GM19193 (cell line): ENCODE data around the gene CHCHD6.

Experiments used
- POLR2A ChIP-seq: IDR thresholded peaks from 4 replicates; pipeline ENCODE4 v1.6.1; 2011; ENCODE audit not compliant: insufficient read depth, insufficient read length; ENCODE audit errors: extremely low read depth

The CHCHD6 gene

GRCh38 chr3:126837773-126838172, 133.7 kb downstream of the CHCHD6 start:
- TF ChIP-seq POLR2A = no peak

GRCh38 chr3:126845920-126846715, 142.1 kb downstream of the CHCHD6 start:
- no peak for TF ChIP-seq POLR2A

- TF ChIP-seq POLR2A = no peak
Observed at GRCh38 chr3:126847061-126847460, 143.0 kb downstream of the CHCHD6 start.

GRCh38 chr3:126848991-126849390, 145.0 kb downstream of the CHCHD6 start:
- TF ChIP-seq POLR2A = no peak

- TF ChIP-seq POLR2A = no peak
Observed at GRCh38 chr3:126849768-126850167, 145.7 kb downstream of the CHCHD6 start.

- no peak for TF ChIP-seq POLR2A
Observed at GRCh38 chr3:126850370-126851085, 146.5 kb downstream of the CHCHD6 start.

- no peak for TF ChIP-seq POLR2A
Observed at GRCh38 chr3:126851382-126851781, 147.3 kb downstream of the CHCHD6 start.

GRCh38 chr3:126851934-126852333, 147.9 kb downstream of the CHCHD6 start:
- TF ChIP-seq POLR2A = no peak

GRCh38 chr3:126852511-126852910, 148.5 kb downstream of the CHCHD6 start:
- TF ChIP-seq POLR2A = no peak

GRCh38 chr3:126854666-126855065, 150.6 kb downstream of the CHCHD6 start:
- TF ChIP-seq POLR2A = no peak

- TF ChIP-seq POLR2A = no peak
Observed at GRCh38 chr3:126855374-126855773, 151.3 kb downstream of the CHCHD6 start.

GRCh38 chr3:126857928-126858327, 153.9 kb downstream of the CHCHD6 start:
- no peak for TF ChIP-seq POLR2A

GRCh38 chr3:126858401-126858800, 154.4 kb downstream of the CHCHD6 start:
- TF ChIP-seq POLR2A = no peak

GRCh38 chr3:126858887-126859286, 154.8 kb downstream of the CHCHD6 start:
- TF ChIP-seq POLR2A = no peak

GRCh38 chr3:126859415-126860246, 155.6 kb downstream of the CHCHD6 start:
- no peak for TF ChIP-seq POLR2A
